ENCODE data around the gene MAP2K3. TPM values are rescaled to one million over a fixed set of nuclear protein-coding genes. Genes with fewer than 3 reads are reported as not detected.
"Not testable (repeated sequence)": the region's sequence is repeated elsewhere in the genome, so short reads cannot be mapped to it uniquely, and the experiment has no call there.

MAP2K3 gene
- total RNA-seq, 1 experiment from 2014 or later, result 35.2 TPM

- in situ Hi-C loops (cut with HindIII; ENCODE audit: low sequenced_read_pairs), result no loop called here
- no peak for DNase-seq (ENCODE audit: low spot score)
Observed at GRCh38 chr17:21303441-21304065, 19.0 kb downstream of the MAP2K3 start.

GRCh38 chr17:21304091-21304490 is 19.6 kb downstream of the MAP2K3 start:
- DNase-seq (ENCODE audit: low spot score), result no peak
- in situ Hi-C loops (cut with HindIII; ENCODE audit: low sequenced_read_pairs), result no loop called here

GRCh38 chr17:21304551-21305151 is 20.1 kb downstream of the MAP2K3 start:
- DNase-seq (ENCODE audit: low spot score); in situ Hi-C loops (cut with HindIII; ENCODE audit: low sequenced_read_pairs): not testable (repeated sequence)

GRCh38 chr17:21305431-21306180 is 21.1 kb downstream of the MAP2K3 start:
- DNase-seq (ENCODE audit: low spot score); in situ Hi-C loops (cut with HindIII; ENCODE audit: low sequenced_read_pairs): not testable (repeated sequence)

- DNase-seq (ENCODE audit: low spot score); in situ Hi-C loops (cut with HindIII; ENCODE audit: low sequenced_read_pairs): not testable (repeated sequence)
Observed at GRCh38 chr17:21306611-21307272, 22.2 kb downstream of the MAP2K3 start.

GRCh38 chr17:21307273-21307625 is 22.7 kb downstream of the MAP2K3 start:
- in situ Hi-C loops (cut with HindIII; ENCODE audit: low sequenced_read_pairs); DNase-seq (ENCODE audit: low spot score): not testable (repeated sequence)

GRCh38 chr17:21308931-21309381 is 24.4 kb downstream of the MAP2K3 start:
- in situ Hi-C loops (cut with HindIII; ENCODE audit: low sequenced_read_pairs); DNase-seq (ENCODE audit: low spot score): not testable (repeated sequence)

GRCh38 chr17:21310061-21310765 is 25.7 kb downstream of the MAP2K3 start:
- in situ Hi-C loops (cut with HindIII; ENCODE audit: low sequenced_read_pairs); DNase-seq (ENCODE audit: low spot score): not testable (repeated sequence)

- DNase-seq (ENCODE audit: low spot score); in situ Hi-C loops (cut with HindIII; ENCODE audit: low sequenced_read_pairs): not testable (repeated sequence)
Observed at GRCh38 chr17:21310766-21311602, 26.5 kb downstream of the MAP2K3 start.

- DNase-seq (ENCODE audit: low spot score), result no peak
- in situ Hi-C loops (cut with HindIII; ENCODE audit: low sequenced_read_pairs), result no loop called here
Observed at GRCh38 chr17:21313320-21313719, 28.8 kb downstream of the MAP2K3 start.

- DNase-seq (ENCODE audit: low spot score); in situ Hi-C loops (cut with HindIII; ENCODE audit: low sequenced_read_pairs): not testable (repeated sequence)
Observed at GRCh38 chr17:21313761-21314160, 29.2 kb downstream of the MAP2K3 start.

- DNase-seq (ENCODE audit: low spot score); in situ Hi-C loops (cut with HindIII; ENCODE audit: low sequenced_read_pairs): not testable (repeated sequence)
Observed at GRCh38 chr17:21314261-21314664, 29.8 kb downstream of the MAP2K3 start.

- in situ Hi-C loops (cut with HindIII; ENCODE audit: low sequenced_read_pairs); DNase-seq (ENCODE audit: low spot score): not testable (repeated sequence)
Observed at GRCh38 chr17:21314701-21315111, 30.2 kb downstream of the MAP2K3 start.

GRCh38 chr17:21315246-21316000 is 30.9 kb downstream of the MAP2K3 start:
- in situ Hi-C loops (cut with HindIII; ENCODE audit: low sequenced_read_pairs); DNase-seq (ENCODE audit: low spot score): not testable (repeated sequence)

- in situ Hi-C loops (cut with HindIII; ENCODE audit: low sequenced_read_pairs), result not testable (repeated sequence)
Observed at GRCh38 chr17:21316212-21316886, 31.8 kb downstream of the MAP2K3 start.

GRCh38 chr17:21316887-21317500 is 32.5 kb downstream of the MAP2K3 start:
- in situ Hi-C loops (cut with HindIII; ENCODE audit: low sequenced_read_pairs); DNase-seq (ENCODE audit: low spot score): not testable (repeated sequence)

More at GRCh38 chr17:21316212-21316886, 31.8 kb downstream of the MAP2K3 start:
- not testable (repeated sequence) for DNase-seq (ENCODE audit: low spot score)
